Gastroesophageal sphincter (tissue), 4 donors: ENCODE data around the gene ITGA11. TPM values are rescaled to one million over a fixed set of nuclear protein-coding genes. Genes with fewer than 3 reads are reported as not detected.

Experiments used
- ATAC-seq: fragments of 150-250 bp; one replicate; pipeline ENCODE4 v1.9.1; 2016; ENCODE audit warnings: mild to moderate bottlenecking, moderate library complexity
- H3K27ac ChIP-seq, 4 donors: fragments of 200-600 bp; sonication (generic) in 3 of 4; 1 replicate in 3 of 4; 2 replicates in 1 of 4; pipeline ENCODE4 v1.5.1; 2016 to 2019
- H3K27me3 ChIP-seq: fragments of 200-600 bp; sonication (generic); one replicate; pipeline ENCODE4 v1.5.1; 2019
- H3K36me3 ChIP-seq, 2 donors: fragments of 200-600 bp; sonication (generic); one replicate each; pipeline ENCODE4 v1.5.1; 2019; ENCODE audit warnings: control low read depth in 1 of 2
- H3K4me1 ChIP-seq, 3 donors: fragments of 200-600 bp; sonication (generic); 1 replicate in 2 of 3; 2 replicates in 1 of 3; pipeline ENCODE4 v1.5.1; 2016 to 2019; ENCODE audit warnings: control low read depth in 2 of 3
- H3K4me3 ChIP-seq, 2 donors: fragments of 200-600 bp; sonication (generic); one replicate each; pipeline ENCODE4 v1.5.1; 2019; ENCODE audit warnings: mild to moderate bottlenecking in 1 of 2, moderate library complexity in 1 of 2
- H3K9me3 ChIP-seq, 3 donors: fragments of 200-600 bp; sonication (generic); one replicate each; pipeline ENCODE4 v1.5.1; 2017 to 2019; ENCODE audit warnings: control low read depth in 2 of 3
- CTCF ChIP-seq, 4 experiments: fragments of 200-600 bp in 2 of 4; fragments of 450-650 bp in 2 of 4; sonication (generic) in 1 of 4; IDR thresholded peaks; one replicate each; pipeline ENCODE4 v1.5.1; 2017 to 2019; ENCODE audit warnings: antibody characterized with exemption in 4 of 4, mild to moderate bottlenecking in 2 of 4, moderate library complexity in 2 of 4
- EP300 ChIP-seq: sonication (generic); formaldehyde crosslinking; IDR thresholded peaks from one replicate; pipeline ENCODE4 v1.6.1; 2017; ENCODE audit warnings: antibody characterized with exemption, mild to moderate bottlenecking
- POLR2A ChIP-seq, 2 donors: fragments of 450-650 bp; IDR thresholded peaks; one replicate each; pipeline ENCODE4 v1.6.1; 2017; ENCODE audit warnings: antibody characterized with exemption in 2 of 2, mild to moderate bottlenecking in 2 of 2, moderate library complexity in 1 of 2
- POLR2AphosphoS5 ChIP-seq: sonication (generic); formaldehyde crosslinking; IDR thresholded peaks from one replicate; pipeline ENCODE4 v1.6.1; 2017; ENCODE audit warnings: antibody characterized with exemption
- WGBS, 2 donors: methylation state at CpG; one replicate each; pipeline ENCODE4 v1.1.5; 2018; ENCODE audit warnings: low coverage in 1 of 2; 5-methylcytosine and 5-hydroxymethylcytosine counted together
- total RNA-seq, 4 donors: library from RNA; depleted of rRNA; stranded (reverse); fragments of >200 nt; gene quantifications; one replicate each; pipeline ENCODE4 v1.1.0, GENCODE V29; 2016

Gene ITGA11
- total RNA-seq, 4 donors from 2014 or later, result 3.8 to 9.5 (median 6.7) TPM

GRCh38 chr15:68407886-68408881, 23.8 kb downstream of the ITGA11 start:
- H3K36me3 ChIP-seq, result no peaks in the 10 kb centered on the region
- H3K27me3 ChIP-seq, result peaks cover 13% of the 10 kb centered on the region
- no peaks in the 10 kb centered on the region for H3K4me1 ChIP-seq
- TF ChIP-seq EP300 (no peak), POLR2A (IDR thresholded peaks at IDR 0.05) (no peak), CTCF (IDR thresholded peaks at IDR 0.05) (no peak)
- WGBS, 2 donors, result 85 to 87% methylated on average over 5 to 7 of the region's 9 CpGs
- no peak for ATAC-seq
- no peaks in the 10 kb centered on the region for H3K9me3 ChIP-seq
- H3K4me3 ChIP-seq, result no peak overlapping the region
- peak overlapping the region in 2 of 4 donors; percentile 10 to 25 for H3K27ac ChIP-seq

DNA sequence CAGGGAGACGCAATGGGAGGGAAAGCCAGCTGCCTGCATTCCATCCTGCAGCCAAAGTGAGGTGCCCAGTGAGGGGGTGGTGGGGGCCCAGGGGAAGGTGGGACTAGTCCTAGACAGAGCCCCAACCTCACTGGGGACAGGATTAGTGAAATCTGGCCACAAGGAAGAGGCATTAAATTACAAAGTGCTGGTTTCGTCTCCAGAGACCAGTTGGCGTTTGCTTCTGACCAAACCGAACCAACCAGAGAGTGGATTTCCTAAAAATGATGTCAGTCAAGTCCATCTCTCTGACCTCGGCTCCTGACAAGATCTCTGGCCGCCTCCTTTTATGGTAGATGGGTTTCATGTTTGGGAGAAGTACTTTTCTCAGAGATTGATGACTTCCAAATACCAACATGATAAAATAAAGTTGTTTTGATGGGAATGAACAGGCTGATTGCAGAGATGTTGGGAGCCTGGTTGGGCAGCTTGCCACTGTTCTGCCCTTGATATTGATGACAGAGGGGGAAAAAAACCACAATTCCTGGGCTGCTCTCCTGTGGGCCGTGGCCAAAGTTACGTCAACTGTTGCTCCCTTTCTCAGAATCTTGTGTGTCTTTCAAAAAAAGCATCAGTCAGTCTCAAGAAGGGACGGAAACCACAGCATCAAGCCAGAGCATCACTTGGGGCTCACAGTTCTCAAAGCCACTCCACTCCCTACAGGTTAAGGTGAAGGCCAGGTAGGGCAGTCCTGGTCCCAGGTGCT, 24.6 kb downstream of the ITGA11 start:
- WGBS, 2 donors, result 37 to 78% methylated on average over 4 to 5 of the region's 9 CpGs
- H3K27ac ChIP-seq, result peak overlapping the region in 2 of 4 donors; percentile 10 to 25
- no peaks in the 10 kb centered on the region for H3K4me1 ChIP-seq
- TF ChIP-seq POLR2AphosphoS5, result no peak
- TF ChIP-seq POLR2A (IDR thresholded peaks at IDR 0.05), result no peak
- TF ChIP-seq EP300, result no peak
- no peak for TF ChIP-seq CTCF (IDR thresholded peaks at IDR 0.05)
- H3K4me3 ChIP-seq, result no peak overlapping the region
- peak; percentile 40 for ATAC-seq
- H3K27me3 ChIP-seq, result peaks cover 13% of the 10 kb centered on the region
- no peaks in the 10 kb centered on the region for H3K36me3 ChIP-seq
- no peaks in the 10 kb centered on the region for H3K9me3 ChIP-seq

- no peaks in the 10 kb centered on the region for H3K9me3 ChIP-seq
- TF ChIP-seq POLR2AphosphoS5 (no peak), CTCF (IDR thresholded peaks at IDR 0.05) (no peak), EP300 (no peak), POLR2A (IDR thresholded peaks at IDR 0.05) (no peak)
- no peak overlapping the region for H3K27ac ChIP-seq
- no peak for ATAC-seq
- no peaks in the 10 kb centered on the region for H3K36me3 ChIP-seq
- peaks cover 13% of the 10 kb centered on the region for H3K27me3 ChIP-seq
- WGBS, 2 donors, result 50 to 65% methylated on average over 5 to 10 of the region's 13 CpGs
- H3K4me3 ChIP-seq, result no peak overlapping the region
- H3K4me1 ChIP-seq, result no peaks in the 10 kb centered on the region
Observed at GRCh38 chr15:68405378-68406250, 26.3 kb downstream of the ITGA11 start.

GRCh38 chr15:68404056-68404798, 27.7 kb downstream of the ITGA11 start:
- ATAC-seq, result no peak
- H3K36me3 ChIP-seq, result no peaks in the 10 kb centered on the region
- peaks cover 13% of the 10 kb centered on the region for H3K27me3 ChIP-seq
- no peaks in the 10 kb centered on the region for H3K4me1 ChIP-seq
- H3K9me3 ChIP-seq, result no peaks in the 10 kb centered on the region
- WGBS, 2 donors, result 63 to 67% methylated on average over 8 to 10 of the region's 12 CpGs
- no peak overlapping the region for H3K4me3 ChIP-seq
- H3K27ac ChIP-seq, result no peak overlapping the region
- TF ChIP-seq CTCF (IDR thresholded peaks at IDR 0.05) (no peak), EP300 (no peak), POLR2AphosphoS5 (no peak), POLR2A (IDR thresholded peaks at IDR 0.05) (no peak)
